SU-DHL-6 (cell line): ENCODE data around the gene TMEM35B.

Experiments used
- EZH2phosphoT487 ChIP-seq: fragments of 200-600 bp; sonication (generic), shearing (Covaris generic); conservative IDR thresholded peaks from 2 replicates; pipeline ENCODE4 v1.6.1; 2018; ENCODE audit warnings: mild to moderate bottlenecking, antibody characterized with exemption, low read length, moderate library complexity, mixed read lengths
- TF ChIP-seq, protein P1 (sequence below): fragments of 200-600 bp; sonication (generic); IDR thresholded peaks from one replicate; pipeline ENCODE4 v1.5.1; 2017; ENCODE audit warnings: antibody characterized with exemption, mild to moderate bottlenecking, low read length, moderate library complexity; ENCODE audit not compliant: insufficient read depth, poor library complexity, severe bottlenecking

DNA sequence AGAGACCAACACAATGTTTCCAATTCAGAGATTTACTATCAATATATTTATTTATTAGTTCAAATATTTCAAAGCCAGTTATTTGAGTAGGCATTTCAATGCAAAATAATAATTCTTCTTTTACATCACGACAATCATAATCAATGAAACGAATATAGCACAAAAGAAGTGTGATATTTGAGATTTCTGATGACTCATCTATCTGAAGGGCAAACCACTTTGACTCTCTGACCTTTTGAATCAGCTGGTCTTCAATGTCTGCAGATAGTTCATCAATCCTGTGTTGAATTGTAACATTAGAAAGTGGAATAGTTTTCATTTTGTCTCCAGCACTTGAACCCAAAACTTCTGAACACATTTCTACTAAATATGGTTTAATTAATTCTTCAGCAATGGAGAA, 3.0 kb upstream of the TMEM35B start:
- TF ChIP-seq, protein P1, sequence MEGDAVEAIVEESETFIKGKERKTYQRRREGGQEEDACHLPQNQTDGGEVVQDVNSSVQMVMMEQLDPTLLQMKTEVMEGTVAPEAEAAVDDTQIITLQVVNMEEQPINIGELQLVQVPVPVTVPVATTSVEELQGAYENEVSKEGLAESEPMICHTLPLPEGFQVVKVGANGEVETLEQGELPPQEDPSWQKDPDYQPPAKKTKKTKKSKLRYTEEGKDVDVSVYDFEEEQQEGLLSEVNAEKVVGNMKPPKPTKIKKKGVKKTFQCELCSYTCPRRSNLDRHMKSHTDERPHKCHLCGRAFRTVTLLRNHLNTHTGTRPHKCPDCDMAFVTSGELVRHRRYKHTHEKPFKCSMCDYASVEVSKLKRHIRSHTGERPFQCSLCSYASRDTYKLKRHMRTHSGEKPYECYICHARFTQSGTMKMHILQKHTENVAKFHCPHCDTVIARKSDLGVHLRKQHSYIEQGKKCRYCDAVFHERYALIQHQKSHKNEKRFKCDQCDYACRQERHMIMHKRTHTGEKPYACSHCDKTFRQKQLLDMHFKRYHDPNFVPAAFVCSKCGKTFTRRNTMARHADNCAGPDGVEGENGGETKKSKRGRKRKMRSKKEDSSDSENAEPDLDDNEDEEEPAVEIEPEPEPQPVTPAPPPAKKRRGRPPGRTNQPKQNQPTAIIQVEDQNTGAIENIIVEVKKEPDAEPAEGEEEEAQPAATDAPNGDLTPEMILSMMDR = no peak
- TF ChIP-seq EZH2phosphoT487 = no peak
